NOMO-1 treated with DMSO at 0.1 percent for 48 hours (cell line): ENCODE measurements around the gene HLA-DOA.
A peak's percentile ranks its signal among the peaks of the same experiment; 100 is the strongest.

ENCODE experiments used
- DNase-seq: peaks from one replicate; lab custom pipeline; 2025; ENCODE audit not compliant: unreplicated experiment; lab: John Stamatoyannopoulos, UW

HLA-DOA gene

DNA sequence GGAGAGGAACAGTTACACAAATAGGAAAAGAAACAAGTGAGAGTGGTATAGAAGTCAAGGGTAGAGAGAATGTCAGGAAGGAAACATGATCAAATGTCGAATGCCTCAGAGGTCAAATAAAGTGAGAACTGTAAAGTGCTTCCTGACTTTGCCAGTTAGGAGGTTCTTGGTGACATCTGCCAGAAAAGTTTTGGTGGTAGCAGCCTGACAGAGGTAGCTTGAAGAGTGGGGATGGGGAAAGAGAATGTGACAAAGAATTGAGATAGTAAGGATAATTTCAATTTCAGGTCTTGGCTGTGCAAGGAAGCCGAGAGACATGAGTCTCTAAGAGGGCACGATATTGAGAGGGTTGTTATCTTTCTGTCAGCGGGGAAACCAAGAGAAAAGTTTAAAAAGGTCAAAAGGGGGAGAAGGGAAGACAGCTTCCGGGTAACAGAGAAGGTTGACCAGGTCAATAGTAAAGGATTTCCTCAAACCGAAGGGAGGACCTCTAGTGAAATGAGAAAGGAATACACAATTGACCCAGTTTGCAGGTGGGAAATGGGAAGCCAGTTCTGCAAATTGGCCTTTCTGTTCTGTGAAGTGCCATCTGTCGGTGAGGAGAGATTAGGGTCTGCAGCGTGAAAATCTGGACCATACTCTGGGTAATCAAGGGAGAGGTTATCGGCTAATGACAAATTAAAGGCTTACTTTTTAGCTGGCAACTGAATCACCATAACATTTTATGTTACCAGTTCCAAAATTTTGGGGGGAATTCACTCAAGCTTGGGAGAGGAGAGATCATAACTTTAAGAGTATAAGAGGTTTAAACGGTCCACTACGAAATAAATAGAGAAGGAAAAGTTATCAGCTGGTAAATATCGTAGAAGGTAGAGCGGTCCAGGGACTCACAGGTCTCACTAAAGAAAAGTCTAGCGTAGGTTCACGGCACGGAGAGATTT lies 42.0 kb downstream of the HLA-DOA start:
- DNase-seq, result peak; percentile 68

DNA sequence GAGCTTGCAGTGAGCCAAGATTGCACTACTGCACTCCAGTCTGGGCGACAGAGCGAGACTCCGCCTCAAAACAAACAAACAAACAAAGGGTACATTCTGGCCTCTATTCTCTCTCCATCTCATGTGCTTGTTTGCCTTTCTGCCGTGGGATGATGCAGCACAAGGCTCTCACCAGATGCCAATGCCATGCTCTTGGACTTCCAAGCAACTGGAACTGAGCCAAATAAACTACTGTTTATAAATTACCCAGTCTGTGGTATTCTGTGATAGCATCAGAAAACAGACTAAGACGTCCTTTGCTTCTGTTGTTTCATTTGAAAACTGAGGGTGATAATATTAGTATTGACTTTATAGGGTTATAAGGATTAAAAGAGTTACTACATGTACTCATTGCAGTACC lies 44.6 kb downstream of the HLA-DOA start:
- no peak for DNase-seq

DNA sequence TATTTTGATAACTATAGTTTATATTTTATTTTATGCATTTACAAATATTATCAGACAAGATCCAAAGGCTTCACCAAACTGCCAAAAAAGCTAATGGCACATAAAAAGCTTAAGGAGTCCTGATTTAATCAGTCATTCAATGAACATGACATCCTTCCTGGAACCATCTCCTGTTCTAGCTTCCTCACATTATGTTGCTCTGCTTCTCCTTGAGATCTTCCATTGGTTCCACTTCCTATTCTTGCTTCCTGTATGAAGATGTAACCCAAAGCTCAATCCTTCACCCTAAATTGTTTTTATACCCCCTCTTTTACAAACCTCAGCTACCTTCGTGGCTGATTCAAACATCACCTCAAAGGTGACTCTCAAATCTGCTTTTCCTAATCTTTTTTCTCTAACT lies 45.5 kb downstream of the HLA-DOA start:
- no peak for DNase-seq

DNA sequence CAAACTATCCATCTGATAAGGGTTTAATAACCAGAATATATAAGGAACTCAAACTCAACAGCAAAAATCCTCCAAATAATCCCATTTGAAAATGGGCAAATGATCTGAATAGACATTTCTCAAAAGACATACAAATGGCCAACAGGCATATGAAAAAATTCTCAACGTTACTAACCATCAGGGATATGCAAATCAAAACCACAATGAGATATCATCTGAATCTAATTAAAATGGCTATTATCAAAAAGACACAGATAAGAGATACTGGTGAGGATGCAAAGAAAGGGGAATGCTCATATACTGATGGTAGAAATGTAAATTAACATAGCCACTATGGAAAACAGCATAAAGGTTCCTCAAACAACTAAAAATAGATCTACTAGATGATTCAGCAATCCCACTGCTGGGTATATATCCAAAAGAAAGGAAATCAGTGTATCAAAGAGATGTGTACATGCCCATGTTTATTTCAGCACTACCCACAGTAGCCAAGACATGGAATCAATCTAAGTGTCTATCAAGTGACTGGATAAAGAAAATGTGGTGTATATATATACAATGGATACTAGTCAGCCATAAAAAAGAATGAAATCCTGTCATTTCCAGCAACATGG lies 47.1 kb downstream of the HLA-DOA start:
- no peak for DNase-seq

DNA sequence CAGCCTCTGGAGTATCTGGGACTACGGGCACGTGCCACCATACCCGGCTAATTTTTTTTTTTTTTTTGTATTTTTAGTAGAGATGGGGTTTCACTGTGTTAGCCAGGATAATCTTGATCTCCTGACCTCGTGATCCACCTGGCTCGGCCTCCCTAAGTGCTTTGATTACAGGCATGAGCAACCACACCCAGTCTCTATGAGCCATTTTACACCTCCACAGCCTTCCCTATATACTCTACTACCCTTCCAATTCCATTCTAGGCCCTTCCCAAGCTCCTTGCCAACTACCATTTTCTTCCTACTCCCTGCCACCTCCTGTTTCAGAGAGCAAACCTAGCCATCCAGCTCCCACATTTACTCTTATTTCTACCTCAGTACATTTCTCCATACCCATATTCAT lies 48.8 kb downstream of the HLA-DOA start:
- no peak for DNase-seq

DNA sequence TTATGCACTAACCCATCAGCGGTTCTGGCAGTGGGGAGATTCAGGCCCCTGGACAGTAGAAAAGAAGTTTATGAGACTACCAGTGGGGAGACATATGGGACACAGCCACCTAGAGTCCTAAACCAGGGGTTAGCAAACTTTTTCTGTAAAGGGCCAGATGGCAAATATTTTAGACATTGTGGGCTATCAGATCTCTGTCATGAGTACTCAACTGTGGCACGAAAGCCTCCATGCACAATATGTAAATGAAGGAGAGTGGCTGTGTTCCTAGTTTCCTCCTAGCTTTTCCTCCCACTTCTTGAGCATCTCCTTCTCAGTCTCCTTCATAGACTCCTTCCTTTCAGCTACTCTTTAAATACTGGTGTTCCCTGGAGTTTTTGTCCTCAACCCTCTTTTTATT lies 53.2 kb downstream of the HLA-DOA start:
- no peak for DNase-seq

DNA sequence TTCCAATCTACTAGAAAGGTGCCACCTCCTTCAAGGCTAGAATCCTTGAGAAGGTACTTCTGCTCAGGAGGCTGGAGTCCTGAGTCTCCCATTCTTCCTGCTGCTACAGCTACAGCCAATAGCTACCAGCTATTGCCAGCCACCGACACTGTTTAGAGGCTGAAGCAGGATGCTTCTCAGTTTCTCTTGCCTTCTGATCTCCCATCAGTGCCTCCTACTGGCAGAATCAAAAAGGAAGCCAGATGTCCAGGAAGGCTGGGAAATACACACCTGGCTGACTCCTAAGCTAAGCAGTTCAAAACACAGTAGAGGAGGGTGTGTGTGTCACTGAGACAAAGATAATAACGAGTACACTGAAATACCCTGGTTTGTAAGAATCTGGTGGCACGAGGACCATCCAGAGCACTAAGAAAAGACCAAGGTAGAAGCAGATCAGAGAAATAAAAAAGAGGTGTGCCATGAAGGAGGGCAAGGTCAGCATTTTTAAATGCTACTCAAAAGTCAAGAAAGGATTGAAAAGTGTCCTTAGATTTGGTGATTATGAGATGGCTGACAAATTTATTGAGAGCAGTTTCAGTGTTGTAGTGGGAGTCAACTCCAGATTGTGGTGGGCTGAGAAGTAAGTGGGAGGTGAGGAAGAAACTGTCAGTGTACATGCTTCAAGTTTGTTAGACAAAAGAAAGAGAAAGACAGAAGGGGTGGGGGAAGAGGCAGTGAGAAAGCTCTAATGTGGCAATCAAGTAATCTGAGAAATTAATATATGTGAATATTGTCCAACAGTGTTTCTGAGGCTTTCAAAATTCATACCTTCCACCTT lies 54.2 kb downstream of the HLA-DOA start:
- DNase-seq, result no peak

DNA sequence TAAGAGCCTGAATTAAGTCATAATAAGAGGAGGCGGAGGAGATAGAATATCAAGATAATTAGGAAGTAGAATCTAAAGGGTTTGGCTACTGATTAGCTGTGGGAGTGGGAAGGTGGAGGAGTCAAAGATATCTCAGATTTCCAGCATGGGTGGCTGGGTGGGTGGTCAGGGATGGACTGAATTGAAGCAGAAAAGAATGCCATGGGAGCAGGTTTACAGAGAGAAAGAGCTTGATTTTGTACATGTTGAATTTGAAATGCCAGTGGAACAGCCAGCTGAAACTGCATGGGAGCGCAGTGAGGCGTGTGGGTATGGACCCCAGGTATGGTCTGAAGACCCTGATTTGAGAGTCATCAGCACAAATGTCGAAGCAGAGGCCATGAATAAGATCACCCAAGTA lies 55.1 kb downstream of the HLA-DOA start:
- no peak for DNase-seq
